HCT116 (cell line): ENCODE measurements around the gene POLG. TPM values are rescaled to one million over a fixed set of nuclear protein-coding genes. Genes with fewer than 3 reads are reported as not detected.

Experiments
- ATAC-seq: fragments of 200-7000 bp; cut with Tn5 transposase; 2 replicates; pipeline ENCODE4 v1.9.1; 2020; ENCODE audit warnings: mild to moderate bottlenecking, moderate library complexity
- BruUV-seq: library from RNA; stranded (reverse); fragments of 400-500 nt; replicated peaks from 2 replicates; lab custom pipeline; 2021; lab: Mats Ljungman, UMichigan
- CTCF ChIA-PET: fragments of 300-600 bp; sonication (Branson Sonifier 250); formaldehyde crosslinking; loops from one replicate; lab custom pipeline; 2021; ENCODE audit warnings: antibody characterized with exemption; lab: Charles Lee
- POLR2A ChIA-PET: fragments of 300-600, 350-600 bp; sonication (Branson Sonifier 250); formaldehyde crosslinking; loops from one replicate; lab custom pipeline; 2021; ENCODE audit warnings: antibody characterized with exemption; lab: Charles Lee
- RAD21 ChIA-PET, 2 experiments: fragments of 300-600 bp; sonication (Branson Sonifier 250); formaldehyde crosslinking; loops; one replicate each; lab custom pipeline; 2023; ENCODE audit warnings: low total read pairs in 2 of 2; ENCODE audit not compliant: uncharacterized antibody in 2 of 2, unreplicated experiment in 2 of 2, low non-redundant PET in 1 of 2; lab: Charles Lee
- DNase-seq: peaks from one replicate; pipeline ENCODE4 v3.0.0-alpha.2; 2010; ENCODE audit warnings: low read depth, low spot score
- H2AFZ ChIP-seq: fragments of 200-600 bp; shearing (Covaris generic), sonication (generic); 2 replicates; pipeline ENCODE4 v1.6.1; 2017; ENCODE audit warnings: low read depth, mixed run types, mixed read lengths, antibody characterized with exemption, low read length; ENCODE audit not compliant: poor library complexity, severe bottlenecking
- H3K27ac ChIP-seq: 2 replicates; pipeline ENCODE4 v1.5.1; 2012; ENCODE audit warnings: low read depth, low read length
- H3K27me3 ChIP-seq: fragments of 200-600 bp; sonication (generic); 2 replicates; pipeline ENCODE4 v1.6.1; 2016; ENCODE audit warnings: mixed run types, low read length, mixed read lengths; ENCODE audit not compliant: insufficient read depth
- H3K36me3 ChIP-seq, 2 experiments: fragments of 200-500 bp in 1 of 2; fragments of 200-600 bp in 1 of 2; sonication (Bioruptor generic) in 1 of 2; sonication (generic) in 1 of 2; 2 replicates each; pipeline versions ENCODE4 v1.5.1 to v1.6.1; 2014 to 2016; ENCODE audit warnings: low read length in 2 of 2, inconsistent platforms in 1 of 2, mixed read lengths in 1 of 2, mixed run types in 1 of 2; ENCODE audit not compliant: insufficient read depth in 2 of 2, control insufficient read depth in 1 of 2
- H3K4me1 ChIP-seq, 2 experiments: fragments of 200-600 bp in 1 of 2; sonication (generic) in 1 of 2; 2 replicates each; pipeline versions ENCODE4 v1.5.1 to v1.6.1; 2012 to 2017; ENCODE audit warnings: low read length in 2 of 2, inconsistent platforms in 1 of 2, mild to moderate bottlenecking in 1 of 2, mixed read lengths in 1 of 2, mixed run types in 1 of 2, moderate library complexity in 1 of 2; ENCODE audit not compliant: insufficient read depth in 2 of 2, control insufficient read depth in 1 of 2
- H3K4me2 ChIP-seq: fragments of 200-600 bp; sonication (generic); 2 replicates; pipeline ENCODE4 v1.6.1; 2017; ENCODE audit warnings: mixed run types, low read length, mixed read lengths
- H3K4me3 ChIP-seq, 2 experiments: fragments of 200-600 bp in 1 of 2; sonication (generic) in 1 of 2; replicated peaks in 1 of 2; 2 replicates each; pipeline ENCODE4 v1.5.1; 2011 to 2016; ENCODE audit warnings: low read length in 2 of 2, control low read depth in 1 of 2, low read depth in 1 of 2, mild to moderate bottlenecking in 1 of 2, mixed read lengths in 1 of 2, mixed run types in 1 of 2
- H3K79me2 ChIP-seq: fragments of 200-600 bp; sonication (generic); 2 replicates; pipeline ENCODE4 v1.6.1; 2017; ENCODE audit warnings: mild to moderate bottlenecking, mixed run types, low read length, moderate library complexity, mixed read lengths; ENCODE audit not compliant: insufficient read depth
- H3K9ac ChIP-seq: fragments of 200-600 bp; sonication (generic); 2 replicates; pipeline ENCODE4 v1.6.1; 2016; ENCODE audit warnings: low read length, mixed read lengths
- H3K9me2 ChIP-seq: fragments of 200-600 bp; sonication (generic), shearing (Covaris generic); 2 replicates; pipeline ENCODE4 v1.6.1; 2017; ENCODE audit warnings: mixed run types, mild to moderate bottlenecking, moderate library complexity; ENCODE audit not compliant: insufficient read depth
- H3K9me3 ChIP-seq, 2 experiments: fragments of 200-500 bp in 1 of 2; fragments of 200-600 bp in 1 of 2; sonication (Bioruptor generic) in 1 of 2; sonication (generic) in 1 of 2; 2 replicates each; pipeline ENCODE4 v1.6.1; 2014 to 2017; ENCODE audit warnings: low read length in 2 of 2, mixed read lengths in 2 of 2, inconsistent platforms in 1 of 2, low read depth in 1 of 2, mild to moderate bottlenecking in 1 of 2, mixed run types in 1 of 2, moderate library complexity in 1 of 2; ENCODE audit not compliant: control insufficient read depth in 1 of 2, insufficient read depth in 1 of 2
- H4K20me1 ChIP-seq: fragments of 200-600 bp; sonication (generic), shearing (Covaris generic); 2 replicates; pipeline ENCODE4 v1.6.1; 2017; ENCODE audit warnings: mixed run types, mild to moderate bottlenecking, moderate library complexity; ENCODE audit not compliant: insufficient read depth
- ATF3 ChIP-seq: IDR thresholded peaks from 2 replicates; pipeline ENCODE4 v1.6.1; 2012
- CEBPB ChIP-seq: IDR thresholded peaks from 2 replicates; pipeline ENCODE4 v1.6.1; 2012; ENCODE audit warnings: low read depth
- CTCF ChIP-seq, 3 experiments: fragments of 200-600 bp in 1 of 3; sonication (generic) in 1 of 3; IDR thresholded peaks in 2 of 3; conservative IDR thresholded peaks in 1 of 3; 2 replicates each; pipeline ENCODE4 v1.5.1; 2012 to 2017; ENCODE audit warnings: low read depth in 2 of 3, low read length in 2 of 3, antibody characterized with exemption in 1 of 3, borderline replicate concordance in 1 of 3, control low read depth in 1 of 3, mild to moderate bottlenecking in 1 of 3, mixed read lengths in 1 of 3, mixed run types in 1 of 3, moderate library complexity in 1 of 3; ENCODE audit not compliant: insufficient read depth in 1 of 3
- EZH2 ChIP-seq: fragments of 200-600 bp; sonication (generic); IDR thresholded peaks from 2 replicates; pipeline ENCODE4 v1.6.1; 2017; ENCODE audit warnings: antibody characterized with exemption, mixed run types
- FOSL1 ChIP-seq: IDR thresholded peaks from 2 replicates; pipeline ENCODE4 v1.6.1; 2012; ENCODE audit warnings: low read depth
- POLR2A ChIP-seq: IDR thresholded peaks from 2 replicates; pipeline ENCODE4 v1.7.0; 2011; ENCODE audit warnings: borderline replicate concordance; ENCODE audit not compliant: insufficient read depth, insufficient read length; ENCODE audit errors: extremely low read depth
- SRF ChIP-seq: IDR thresholded peaks from 2 replicates; pipeline ENCODE4 v1.6.1; 2012; ENCODE audit warnings: low read depth
- TCF7L2 ChIP-seq: IDR thresholded peaks from 2 replicates; pipeline ENCODE4 v1.7.0; 2011; ENCODE audit warnings: borderline replicate concordance, inconsistent platforms; ENCODE audit not compliant: insufficient read depth, insufficient read length; ENCODE audit errors: extremely low read depth
- YY1 ChIP-seq: IDR thresholded peaks from 2 replicates; pipeline ENCODE4 v1.6.1; 2011; ENCODE audit warnings: low read length, low read depth, moderate library complexity, mild to moderate bottlenecking; ENCODE audit not compliant: insufficient replicate concordance; ENCODE audit errors: extremely low read depth
- intact Hi-C: fragments of 100-400 bp; cut with micrococcal nuclease; formaldehyde crosslinking; loops from 2 replicates; pipeline ENCODE4 v1.10.0; 2022
- total RNA-seq: library from RNA; stranded (reverse); gene quantifications from one replicate; pipeline ENCODE4 v1.2.1, GENCODE V29; 2021; ENCODE audit not compliant: unreplicated experiment
- TF ChIP-seq, protein P1 (sequence below): IDR thresholded peaks from 2 replicates; pipeline ENCODE4 v1.6.1; 2011; ENCODE audit warnings: mild to moderate bottlenecking, low read length, moderate library complexity; ENCODE audit not compliant: insufficient replicate concordance; ENCODE audit errors: extremely low read depth

The POLG gene
- total RNA-seq, 1 experiment from 2014 or later: 72.7 TPM

DNA sequence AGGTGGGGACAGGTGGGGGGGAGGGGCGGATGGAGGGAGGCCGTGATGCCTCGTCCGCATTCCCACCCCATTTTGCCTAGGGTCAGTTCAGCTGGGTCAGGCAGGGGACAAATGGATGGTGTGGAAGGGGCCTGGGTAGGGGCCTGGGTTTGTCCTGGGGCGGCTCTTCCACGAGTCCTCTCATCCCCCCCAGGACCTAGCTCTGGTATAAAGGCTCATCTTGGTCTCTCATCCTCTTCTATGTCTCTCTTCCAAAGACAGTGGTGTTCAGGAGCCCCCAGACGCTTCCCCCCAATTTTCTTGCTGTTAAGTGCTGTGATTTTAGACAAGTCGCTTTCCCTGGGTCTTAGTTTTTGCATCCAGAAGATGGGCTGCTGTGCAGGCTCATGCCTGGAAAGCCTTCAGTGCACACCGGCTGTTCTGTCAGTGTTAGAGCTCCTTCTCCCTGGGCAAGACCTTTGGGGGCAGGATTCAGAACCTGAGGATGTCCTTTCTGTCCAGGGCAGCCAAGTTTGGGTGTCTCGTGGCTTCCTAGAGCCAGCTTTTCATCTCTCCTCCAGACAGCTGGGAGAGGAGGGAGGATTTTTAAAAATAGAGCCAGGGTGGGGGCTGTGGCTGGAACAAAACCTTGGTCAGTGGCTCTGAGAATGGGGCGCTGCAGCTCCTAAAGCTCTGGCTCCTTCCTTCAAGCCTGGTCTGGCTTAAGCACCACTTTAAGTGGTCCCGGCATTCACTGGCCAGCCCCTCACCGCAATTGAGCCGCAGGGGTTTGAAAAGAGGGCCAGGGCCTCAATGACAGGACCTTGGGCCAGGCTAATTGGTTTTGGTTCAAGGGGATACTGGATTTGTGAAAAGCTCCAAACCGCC, 37.7 kb upstream of the POLG start:
- H3K9me3 ChIP-seq: no peaks in the 10 kb centered on the region
- H3K4me2 ChIP-seq: no peak overlapping the region
- ChIA-PET RAD21 (no interaction called here), CTCF (interaction anchor here (2.0 kb wide), 1 partner anchor 13 kb away, joined by 10 read pairs; no protein-coding TSS in a partner anchor), POLR2A (no interaction called here)
- no TSS peak for BruUV-seq
- H3K79me2 ChIP-seq: no peaks in the 10 kb centered on the region
- H3K27me3 ChIP-seq: 0 out of 2 replicates have a peak, but pooled peaks cover 3% of the 10 kb centered on the region
- H4K20me1 ChIP-seq: no peaks in the 10 kb centered on the region
- no peak overlapping the region for H3K9ac ChIP-seq
- H2AFZ ChIP-seq: no peak overlapping the region
- intact Hi-C loops: no loop called here
- DNase-seq (no peak), ATAC-seq (no peak)
- H3K9me2 ChIP-seq: no peaks in the 10 kb centered on the region
- H3K27ac ChIP-seq: no peak overlapping the region
- TF ChIP-seq EZH2 (no peak), CTCF (IDR thresholded peaks at IDR 0.05 in 2 of 3, conservative IDR thresholded peaks at IDR 0.05 in 1 of 3; ENCODE audit: borderline replicate concordance in 1 of 3, insufficient read depth in 1 of 3, low read depth in 2 of 3, low read length in 2 of 3) (no peak), FOSL1 (no peak), YY1 (no peak), POLR2A (no peak), ATF3 (no peak), CEBPB (no peak), TCF7L2 (no peak), SRF (no peak)
- TF ChIP-seq, protein P1, sequence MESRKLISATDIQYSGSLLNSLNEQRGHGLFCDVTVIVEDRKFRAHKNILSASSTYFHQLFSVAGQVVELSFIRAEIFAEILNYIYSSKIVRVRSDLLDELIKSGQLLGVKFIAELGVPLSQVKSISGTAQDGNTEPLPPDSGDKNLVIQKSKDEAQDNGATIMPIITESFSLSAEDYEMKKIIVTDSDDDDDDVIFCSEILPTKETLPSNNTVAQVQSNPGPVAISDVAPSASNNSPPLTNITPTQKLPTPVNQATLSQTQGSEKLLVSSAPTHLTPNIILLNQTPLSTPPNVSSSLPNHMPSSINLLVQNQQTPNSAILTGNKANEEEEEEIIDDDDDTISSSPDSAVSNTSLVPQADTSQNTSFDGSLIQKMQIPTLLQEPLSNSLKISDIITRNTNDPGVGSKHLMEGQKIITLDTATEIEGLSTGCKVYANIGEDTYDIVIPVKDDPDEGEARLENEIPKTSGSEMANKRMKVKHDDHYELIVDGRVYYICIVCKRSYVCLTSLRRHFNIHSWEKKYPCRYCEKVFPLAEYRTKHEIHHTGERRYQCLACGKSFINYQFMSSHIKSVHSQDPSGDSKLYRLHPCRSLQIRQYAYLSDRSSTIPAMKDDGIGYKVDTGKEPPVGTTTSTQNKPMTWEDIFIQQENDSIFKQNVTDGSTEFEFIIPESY: no peak
- H3K4me3 ChIP-seq: no peak overlapping the region
- no peaks in the 10 kb centered on the region for H3K4me1 ChIP-seq
- no peaks in the 10 kb centered on the region for H3K36me3 ChIP-seq
